ENCODE measurements around the gene FGF4. TPM values are rescaled to one million over a fixed set of nuclear protein-coding genes. Genes with fewer than 3 reads are reported as not detected.

FGF4 gene
- total and polyA plus RNA-seq, 7 donors: not detected

- no peak for ATAC-seq
- H3K27me3 ChIP-seq (ENCODE audit: insufficient read depth in 3 of 3, low read length in 2 of 3): peaks cover 0 to 45% (median 3%) of the 10 kb centered on the region in 3 donors
- H3K27ac ChIP-seq: no peak overlapping the region
- H3K4me3 ChIP-seq: no peak overlapping the region
- no peaks in the 10 kb centered on the region for H3K4me1 ChIP-seq
- WGBS, 3 donors: 79 to 86% (median 80%) methylated on average over 11 of the region's 11 CpGs
- no peaks in the 10 kb centered on the region for H3K9me3 ChIP-seq
- no peaks in the 10 kb centered on the region for H3K36me3 ChIP-seq (ENCODE audit: insufficient read depth in 1 of 2, low read depth in 1 of 2)
- no peak for DNase-seq
- intact Hi-C loops (cut with DNase I): no loop called here
- no peak for TF ChIP-seq CTCF (IDR thresholded peaks at IDR 0.05)
Measured at GRCh38 chr11:69731110-69731509, 44.0 kb downstream of the FGF4 start.

GRCh38 chr11:69730500-69730899 is 44.6 kb downstream of the FGF4 start:
- intact Hi-C loops (cut with DNase I): no loop called here
- DNase-seq: no peak
- 73 to 81% (median 76%) methylated on average over 7 to 8 of the region's 8 CpGs for WGBS, 3 donors
- no peak overlapping the region for H3K27ac ChIP-seq
- ATAC-seq: no peak
- no peaks in the 10 kb centered on the region for H3K36me3 ChIP-seq (ENCODE audit: insufficient read depth in 1 of 2, low read depth in 1 of 2)
- H3K27me3 ChIP-seq (ENCODE audit: insufficient read depth in 3 of 3, low read length in 2 of 3): peaks cover 0 to 51% (median 3%) of the 10 kb centered on the region in 3 donors
- H3K9me3 ChIP-seq: no peaks in the 10 kb centered on the region
- H3K4me3 ChIP-seq: no peak overlapping the region
- no peak for TF ChIP-seq CTCF (IDR thresholded peaks at IDR 0.05)
- H3K4me1 ChIP-seq: no peaks in the 10 kb centered on the region

- Histone ChIP-seq H3K4me3 (no peak overlapping the region), H3K4me1 (no peaks in the 10 kb centered on the region), H3K36me3 (ENCODE audit: insufficient read depth in 1 of 2, low read depth in 1 of 2) (no peaks in the 10 kb centered on the region), H3K9me3 (no peaks in the 10 kb centered on the region), H3K27me3 (ENCODE audit: insufficient read depth in 3 of 3, low read length in 2 of 3) (peaks cover 0 to 62% (median 6%) of the 10 kb centered on the region in 3 donors), H3K27ac (no peak overlapping the region)
- ATAC-seq: no peak
- 79 to 84% (median 81%) methylated on average over 9 of the region's 9 CpGs for WGBS, 3 donors
- no peak for TF ChIP-seq CTCF (IDR thresholded peaks at IDR 0.05)
- intact Hi-C loops (cut with DNase I): no loop called here
- no peak for DNase-seq
Measured at GRCh38 chr11:69729252-69729651, 45.9 kb downstream of the FGF4 start.

- H3K27me3 ChIP-seq (ENCODE audit: insufficient read depth in 3 of 3, low read length in 2 of 3): peaks cover 0 to 77% (median 3%) of the 10 kb centered on the region in 3 donors
Measured at GRCh38 chr11:69727266-69727665, 47.9 kb downstream of the FGF4 start.

More at GRCh38 chr11:69727266-69727665, 47.9 kb downstream of the FGF4 start:
- Histone ChIP-seq H3K36me3 (ENCODE audit: insufficient read depth in 1 of 2, low read depth in 1 of 2) (no peaks in the 10 kb centered on the region), H3K4me3 (no peak overlapping the region), H3K9me3 (no peaks in the 10 kb centered on the region), H3K27ac (no peak overlapping the region), H3K4me1 (no peaks in the 10 kb centered on the region)
- ATAC-seq: no peak
- intact Hi-C loops (cut with DNase I): no loop called here
- WGBS, 3 donors: 79 to 82% (median 81%) methylated on average over 10 of the region's 10 CpGs
- TF ChIP-seq CTCF (IDR thresholded peaks at IDR 0.05): no peak
- no peak for DNase-seq
